Vagina (tissue), 2 donors: Measurements from ENCODE around the gene EPB41. TPM values are rescaled to one million over a fixed set of nuclear protein-coding genes. Genes with fewer than 3 reads are reported as not detected.
"Not testable (repeated sequence)": the region's sequence is repeated elsewhere in the genome, so short reads cannot be mapped to it uniquely, and the experiment has no call there.

ENCODE experiments used
- DNase-seq, 2 donors: peaks; one replicate each; pipeline ENCODE4 v3.0.0-alpha.2; 2017; ENCODE audit errors: extremely low spot score in 2 of 2
- H3K27ac ChIP-seq: fragments of 200-600 bp; sonication (generic); one replicate; pipeline ENCODE4 v1.5.1; 2019
- H3K27me3 ChIP-seq: fragments of 200-600 bp; sonication (generic); one replicate; pipeline ENCODE4 v1.5.1; 2019
- H3K36me3 ChIP-seq, 2 donors: fragments of 200-600 bp; sonication (generic); one replicate each; pipeline ENCODE4 v1.5.1; 2017 to 2019
- H3K4me1 ChIP-seq: fragments of 200-600 bp; sonication (generic); one replicate; pipeline ENCODE4 v1.5.1; 2019
- H3K4me3 ChIP-seq, 2 donors: fragments of 200-600 bp; sonication (generic); 1 replicate in 1 of 2; 2 replicates in 1 of 2; pipeline ENCODE4 v1.5.1; 2016 to 2019
- H3K9me3 ChIP-seq: fragments of 200-600 bp; sonication (generic); one replicate; pipeline ENCODE4 v1.5.1; 2019
- CTCF ChIP-seq, 3 experiments: fragments of 450-650 bp in 2 of 3; fragments of 200-600 bp in 1 of 3; sonication (generic) in 1 of 3; IDR thresholded peaks; one replicate each; pipeline ENCODE4 v1.5.1; 2017 to 2019; ENCODE audit warnings: antibody characterized with exemption in 3 of 3, mild to moderate bottlenecking in 2 of 3, moderate library complexity in 2 of 3
- POLR2A ChIP-seq, 2 donors: fragments of 450-650 bp; IDR thresholded peaks; one replicate each; pipeline ENCODE4 v1.6.1; 2017; ENCODE audit warnings: antibody characterized with exemption in 2 of 2, mild to moderate bottlenecking in 2 of 2, moderate library complexity in 2 of 2
- POLR2AphosphoS5 ChIP-seq, 2 donors: sonication (generic); formaldehyde crosslinking; IDR thresholded peaks; one replicate each; pipeline ENCODE4 v1.9.0; 2017; ENCODE audit warnings: antibody characterized with exemption in 2 of 2, mild to moderate bottlenecking in 2 of 2, low read depth in 1 of 2; ENCODE audit not compliant: insufficient read depth in 1 of 2
- intact Hi-C: fragments of 100-400 bp; cut with DNase I; formaldehyde crosslinking; loops from one replicate; pipeline ENCODE4 v1.15.1; 2023
- total RNA-seq: library from RNA; depleted of rRNA; stranded (reverse); fragments of >200 nt; gene quantifications from one replicate; pipeline ENCODE4 v1.2.3, GENCODE V29; 2016

The EPB41 gene
- total RNA-seq, 1 donor from 2014 or later = 39.8 TPM

GRCh38 chr1:29136391-29136915 is 222.1 kb downstream of the EPB41 start:
- Histone ChIP-seq H3K4me1 (peaks cover 5% of the 10 kb centered on the region), H3K27ac (no peak overlapping the region), H3K36me3 (no peaks in the 10 kb centered on the region), H3K27me3 (no peaks in the 10 kb centered on the region), H3K9me3 (no peaks in the 10 kb centered on the region), H3K4me3 (no peak overlapping the region)
- TF ChIP-seq POLR2A (IDR thresholded peaks at IDR 0.05) = no peak
- TF ChIP-seq CTCF (IDR thresholded peaks at IDR 0.05) = no peak
- DNase-seq = no peak
- intact Hi-C loops = no loop called here

GRCh38 chr1:29142714-29143113 is 228.3 kb downstream of the EPB41 start:
- intact Hi-C loops = no loop called here
- TF ChIP-seq POLR2A (IDR thresholded peaks at IDR 0.05) = no peak
- no peak for TF ChIP-seq POLR2AphosphoS5 (IDR thresholded peaks at IDR 0.05; ENCODE audit: insufficient read depth in 1 of 2, low read depth in 1 of 2)
- no peak for TF ChIP-seq CTCF (IDR thresholded peaks at IDR 0.05)
- no peak overlapping the region for H3K27ac ChIP-seq
- H3K4me1 ChIP-seq = no peaks in the 10 kb centered on the region
- H3K27me3 ChIP-seq = no peaks in the 10 kb centered on the region
- no peaks in the 10 kb centered on the region for H3K9me3 ChIP-seq
- H3K36me3 ChIP-seq = peaks cover 0 to 35% of the 10 kb centered on the region in 2 donors
- no peak overlapping the region for H3K4me3 ChIP-seq
- DNase-seq = no peak

- DNase-seq = no peak
- peaks cover 0 to 50% of the 10 kb centered on the region in 2 donors for H3K36me3 ChIP-seq
- TF ChIP-seq CTCF (IDR thresholded peaks at IDR 0.05) (no peak), POLR2AphosphoS5 (IDR thresholded peaks at IDR 0.05; ENCODE audit: insufficient read depth in 1 of 2, low read depth in 1 of 2) (no peak), POLR2A (IDR thresholded peaks at IDR 0.05) (no peak)
- H3K4me3 ChIP-seq = no peak overlapping the region
- no peaks in the 10 kb centered on the region for H3K27me3 ChIP-seq
- intact Hi-C loops = no loop called here
- H3K9me3 ChIP-seq = no peaks in the 10 kb centered on the region
- H3K4me1 ChIP-seq = no peaks in the 10 kb centered on the region
- no peak overlapping the region for H3K27ac ChIP-seq
Observed at GRCh38 chr1:29144178-29144577, 229.8 kb downstream of the EPB41 start.

GRCh38 chr1:29145739-29146437 is 231.5 kb downstream of the EPB41 start:
- intact Hi-C loops = no loop called here
- Histone ChIP-seq H3K9me3 (no peaks in the 10 kb centered on the region), H3K27ac (no peak overlapping the region), H3K36me3 (peaks cover 0 to 66% of the 10 kb centered on the region in 2 donors), H3K27me3 (no peaks in the 10 kb centered on the region), H3K4me3 (no peak overlapping the region), H3K4me1 (no peaks in the 10 kb centered on the region)
- no peak for DNase-seq
- no peak for TF ChIP-seq POLR2A (IDR thresholded peaks at IDR 0.05)

GRCh38 chr1:29148656-29149491 is 234.5 kb downstream of the EPB41 start:
- Histone ChIP-seq H3K27me3 (no peaks in the 10 kb centered on the region), H3K36me3 (peaks cover 0 to 94% of the 10 kb centered on the region in 2 donors), H3K27ac (no peak overlapping the region), H3K9me3 (no peaks in the 10 kb centered on the region), H3K4me3 (no peak overlapping the region), H3K4me1 (no peaks in the 10 kb centered on the region)
- no peak for DNase-seq
- intact Hi-C loops = no loop called here
- no peak for TF ChIP-seq POLR2A (IDR thresholded peaks at IDR 0.05)
- no peak for TF ChIP-seq POLR2AphosphoS5 (IDR thresholded peaks at IDR 0.05; ENCODE audit: insufficient read depth in 1 of 2, low read depth in 1 of 2)
- no peak for TF ChIP-seq CTCF (IDR thresholded peaks at IDR 0.05)

GRCh38 chr1:29150346-29150745 is 236.0 kb downstream of the EPB41 start:
- H3K27ac ChIP-seq, H3K9me3 ChIP-seq, intact Hi-C loops, H3K4me1 ChIP-seq, H3K4me3 ChIP-seq, H3K27me3 ChIP-seq, DNase-seq: not testable (repeated sequence)
- H3K36me3 ChIP-seq = peaks cover 0 to 98% of the 10 kb centered on the region in 2 donors
